Colonic mucosa (tissue), 4 donors: ENCODE measurements around the gene CLEC18B. TPM values are rescaled to one million over a fixed set of nuclear protein-coding genes. Genes with fewer than 3 reads are reported as not detected.
"Not testable (repeated sequence)": the region's sequence is repeated elsewhere in the genome, so short reads cannot be mapped to it uniquely, and the experiment has no call there.

Experiments
- DNase-seq: peaks from one replicate; pipeline ENCODE4 v3.0.0-alpha.2; 2020
- H3K27ac ChIP-seq: fragments of 200-600 bp; one replicate; pipeline ENCODE4 v1.8.0; 2021
- H3K27me3 ChIP-seq: fragments of 200-600 bp; one replicate; pipeline ENCODE4 v1.8.0; 2021
- H3K36me3 ChIP-seq: fragments of 200-600 bp; one replicate; pipeline ENCODE4 v1.8.0; 2021
- H3K4me1 ChIP-seq: fragments of 200-600 bp; one replicate; pipeline ENCODE4 v1.8.0; 2021; ENCODE audit warnings: mild to moderate bottlenecking
- H3K4me3 ChIP-seq: fragments of 200-600 bp; one replicate; pipeline ENCODE4 v1.8.0; 2021
- H3K9ac ChIP-seq, 2 donors: one replicate each; pipeline ENCODE4 v1.7.0; 2013; ENCODE audit warnings: control low read depth in 2 of 2, low read depth in 2 of 2, low read length in 2 of 2
- H3K9me3 ChIP-seq: fragments of 200-600 bp; one replicate; pipeline ENCODE4 v1.8.0; 2021
- intact Hi-C: fragments of 100-400 bp; cut with DNase I; formaldehyde crosslinking; loops from one replicate; pipeline ENCODE4 v1.14.1; 2022
- total RNA-seq, 2 donors: library from RNA; stranded (reverse); fragmentation: NEBNext Ultra II Directional in 1 of 2; extraction: Animal tissue kit (Norgen Biotek cat#: 25700) in 1 of 2; gene quantifications; one replicate each; pipeline ENCODE4 v1.2.1, GENCODE V29; 2021
- donor health status: healthy.
- donor health status: DM: no; HTN: no; CAD: no.
- donor health status: DM: no; HTN: no; CAD: no.

CLEC18B gene
- total RNA-seq, 2 donors from 2014 or later, result 1.6 to 1.9 TPM

GRCh38 chr16:74367469-74368001 is 53.7 kb downstream of the CLEC18B start:
- H3K27me3 ChIP-seq, H3K9me3 ChIP-seq, H3K36me3 ChIP-seq, intact Hi-C loops, H3K4me1 ChIP-seq: not testable (repeated sequence)
- H3K4me3 ChIP-seq, result peak overlapping the region; percentile 84
- H3K27ac ChIP-seq, result peak overlapping the region; percentile 72
- peak; percentile 38 for DNase-seq
- peak overlapping the region; percentile 67 to 69 for H3K9ac ChIP-seq

- intact Hi-C loops, H3K27me3 ChIP-seq, H3K36me3 ChIP-seq, H3K4me1 ChIP-seq, H3K9ac ChIP-seq, H3K27ac ChIP-seq, H3K9me3 ChIP-seq, H3K4me3 ChIP-seq, DNase-seq: not testable (repeated sequence)
Observed at GRCh38 chr16:74361646-74362610, 59.4 kb downstream of the CLEC18B start.

Other genes with a start within 250 kb of the CLEC18B start
- gene PSMD7, start 124.7 kb downstream of the CLEC18B start, total RNA-seq, result 10 to 100 TPM; 80.9 to 96.8 TPM
- 1 to 10 TPM in 1 of 2 donors, under 1 TPM in 1; 0.88 to 8.9 TPM for gene NPIPB15, start 45.2 kb downstream of the CLEC18B start, total RNA-seq
- 10 to 100 TPM; 96.9 to 98.3 TPM for gene GLG1, start 185.6 kb upstream of the CLEC18B start, total RNA-seq
- 10 to 100 TPM; 23.2 to 45.7 TPM for gene RFWD3, start 245.4 kb upstream of the CLEC18B start, total RNA-seq